ENCODE data around the gene ARL14EP.

GRCh38 chr11:30360741-30361140 lies 37.8 kb downstream of the ARL14EP start:
- TF ChIP-seq CTCF (conservative IDR thresholded peaks at IDR 0.05; ENCODE audit: low read depth, low read length) = no peak
- no peak for TF ChIP-seq EZH2 (IDR thresholded peaks at IDR 0.05; ENCODE audit: borderline replicate concordance, low read depth, low read length, poor library complexity, severe bottlenecking)

All from A673 (cell line).